ENCODE results near the gene SLC41A3.
A peak's percentile ranks its signal among the peaks of the same experiment; 100 is the strongest.

Gene SLC41A3

DNA sequence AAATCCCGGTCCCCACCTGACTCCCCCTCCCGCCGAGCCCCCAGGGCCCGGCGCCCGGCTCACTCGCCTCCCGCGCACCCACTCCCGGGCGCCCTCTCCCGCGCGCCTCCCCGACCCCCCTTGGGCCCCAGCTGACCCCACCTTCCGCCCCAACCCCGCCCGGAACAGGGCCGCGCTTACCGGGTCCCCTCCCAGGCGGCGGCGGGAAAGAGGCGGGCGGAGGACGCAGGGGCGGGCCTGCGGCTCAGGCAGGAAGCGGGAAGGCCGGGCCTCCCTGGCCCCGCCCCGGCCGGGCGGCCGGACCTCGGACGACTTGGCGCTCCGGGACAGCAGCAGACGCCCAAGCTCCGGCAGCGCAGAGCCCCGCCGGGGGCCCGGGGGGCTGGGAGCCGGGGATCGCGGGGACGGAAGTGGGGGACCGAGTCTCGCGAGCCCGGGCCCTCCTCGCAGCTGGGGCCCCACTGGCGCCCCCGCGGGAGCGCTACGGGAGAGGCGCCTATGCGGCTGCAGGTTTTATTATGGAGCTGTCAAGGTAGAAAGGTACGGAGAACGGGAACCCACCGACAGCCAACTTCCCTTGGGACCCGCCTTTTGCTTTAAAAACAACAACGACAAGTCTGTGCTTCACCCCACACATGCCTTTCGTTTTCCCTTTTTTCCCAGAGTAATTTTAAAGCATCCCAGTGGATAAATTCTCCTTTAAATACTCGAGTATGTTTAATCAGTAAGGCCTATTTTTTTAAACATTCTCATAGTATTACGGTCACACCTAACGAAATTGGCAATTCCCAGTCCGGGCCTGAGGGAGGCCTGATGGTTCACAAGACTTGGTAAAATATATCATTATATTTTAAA is at the start of gene SLC41A3:
TSS of gene SLC41A3 (minus strand) at position 212 of the 855 bp plus-strand sequence. CDS start 15,905 bp downstream, outside the sequence.
- peak; percentile 85 for FAIRE-seq
- peak; percentile 90 for DNase-seq (ENCODE audit: insufficient read length, low spot score)

DNA sequence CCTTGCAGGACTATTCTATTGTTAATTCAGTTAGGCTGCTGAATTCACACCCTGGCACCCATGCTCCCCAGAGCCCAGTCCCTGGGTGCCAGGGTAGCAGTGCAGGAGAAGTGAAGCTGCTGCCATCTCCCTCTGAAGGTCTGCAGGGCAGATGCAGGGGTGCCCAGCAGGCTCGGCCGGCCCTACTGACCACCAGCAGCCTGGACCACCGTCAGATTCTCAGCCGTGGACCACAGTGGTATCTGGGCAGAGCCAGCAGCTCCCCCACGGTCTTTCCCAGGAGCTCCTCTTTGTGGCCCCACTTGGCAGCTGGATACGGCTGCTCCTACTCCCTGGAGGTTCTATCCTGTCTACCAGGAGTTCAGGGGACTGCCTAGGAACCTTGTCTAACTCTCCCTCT is 49.7 kb upstream of the SLC41A3 start:
- no peak for FAIRE-seq
- DNase-seq (ENCODE audit: insufficient read length, low spot score) = no peak

- no peak for FAIRE-seq
- DNase-seq (ENCODE audit: insufficient read length, low spot score) = no peak
Measured at GRCh38 chr3:126132751-126133511, 49.0 kb upstream of the SLC41A3 start.

DNA sequence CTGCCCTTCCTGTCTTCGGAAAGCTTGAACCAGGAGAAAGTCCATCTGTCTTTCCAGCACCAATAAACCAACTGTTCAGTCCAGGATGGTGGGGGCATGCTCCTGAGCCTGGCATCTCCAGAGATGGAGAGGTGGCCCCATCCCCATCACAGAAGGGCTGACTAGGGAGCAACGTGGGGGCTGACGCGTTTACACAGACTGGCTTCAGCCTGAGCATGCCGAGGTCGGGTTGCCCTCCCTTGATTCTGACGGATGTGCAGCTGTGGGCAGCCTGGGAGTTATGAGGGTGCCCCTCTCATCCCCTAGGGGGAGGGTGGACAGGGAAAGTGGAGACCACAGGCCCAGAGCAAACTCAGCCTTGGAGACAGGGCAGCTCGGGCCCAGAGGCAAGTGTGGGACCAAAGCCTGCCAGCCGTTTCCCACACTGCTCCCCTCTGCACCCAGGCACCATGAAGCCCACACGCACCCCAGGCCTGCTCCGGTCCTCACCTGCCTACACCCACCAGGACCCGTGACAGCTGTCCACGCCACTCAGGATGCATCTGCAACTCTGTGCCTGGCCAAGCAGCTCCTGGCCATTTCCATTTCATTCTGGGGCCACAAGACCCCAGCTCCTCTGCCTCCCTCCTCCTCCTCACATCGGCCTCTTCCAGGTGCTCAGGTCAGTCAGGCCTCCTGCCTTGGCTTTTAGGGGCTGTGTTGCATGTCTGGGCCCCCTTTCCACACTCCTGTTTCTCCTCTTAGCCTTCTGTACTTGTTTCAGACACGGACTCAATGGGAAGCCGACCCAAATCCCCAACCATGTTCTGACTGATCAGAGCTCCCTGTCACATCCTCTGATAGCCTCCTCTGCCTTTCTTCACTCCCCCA is 48.2 kb upstream of the SLC41A3 start:
- no peak for FAIRE-seq
- no peak for DNase-seq (ENCODE audit: insufficient read length, low spot score)

DNA sequence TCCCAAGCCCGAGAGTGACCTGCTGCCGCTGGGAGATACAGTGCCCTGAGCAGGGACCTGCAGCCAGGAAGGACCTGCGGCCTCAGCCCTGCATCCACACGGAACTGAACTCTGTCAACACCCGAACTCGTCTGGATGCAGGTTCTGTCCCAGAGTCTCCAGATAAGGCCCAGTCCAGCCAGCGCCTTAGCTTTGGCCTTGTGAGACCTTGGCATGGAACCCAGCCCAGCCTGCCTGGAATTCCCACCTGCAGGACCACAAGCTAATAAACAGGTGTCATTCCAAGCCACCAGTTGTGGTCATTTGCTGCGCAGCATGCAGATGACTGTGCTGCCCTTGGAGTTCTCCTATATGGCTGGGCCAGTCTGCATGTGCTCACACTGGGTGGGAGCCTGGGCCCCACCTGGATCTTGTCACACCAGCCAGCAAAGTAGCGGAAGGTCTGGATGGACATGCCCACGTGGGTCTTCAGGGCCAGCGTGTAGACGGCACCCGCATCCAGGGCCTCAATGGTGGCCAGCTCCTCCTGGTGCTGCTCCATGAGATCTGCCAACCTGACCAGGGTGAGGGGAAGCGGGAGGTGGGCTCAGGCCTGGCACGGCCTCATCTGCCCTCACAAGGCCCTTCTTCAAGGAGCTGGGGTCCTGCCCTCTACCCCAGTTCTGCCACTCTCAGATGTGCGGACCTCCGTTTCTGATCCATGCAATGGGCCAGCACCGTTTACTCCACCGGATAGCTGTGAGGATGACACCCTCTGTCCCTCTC is 47.2 kb upstream of the SLC41A3 start:
- no peak for FAIRE-seq
- no peak for DNase-seq (ENCODE audit: insufficient read length, low spot score)

- FAIRE-seq (no peak), DNase-seq (ENCODE audit: insufficient read length, low spot score) (no peak)
Measured at GRCh38 chr3:126130081-126130855, 46.3 kb upstream of the SLC41A3 start.

- DNase-seq (ENCODE audit: insufficient read length, low spot score) (no peak), FAIRE-seq (no peak)
Measured at GRCh38 chr3:126129398-126129891, 45.5 kb upstream of the SLC41A3 start.

DNA sequence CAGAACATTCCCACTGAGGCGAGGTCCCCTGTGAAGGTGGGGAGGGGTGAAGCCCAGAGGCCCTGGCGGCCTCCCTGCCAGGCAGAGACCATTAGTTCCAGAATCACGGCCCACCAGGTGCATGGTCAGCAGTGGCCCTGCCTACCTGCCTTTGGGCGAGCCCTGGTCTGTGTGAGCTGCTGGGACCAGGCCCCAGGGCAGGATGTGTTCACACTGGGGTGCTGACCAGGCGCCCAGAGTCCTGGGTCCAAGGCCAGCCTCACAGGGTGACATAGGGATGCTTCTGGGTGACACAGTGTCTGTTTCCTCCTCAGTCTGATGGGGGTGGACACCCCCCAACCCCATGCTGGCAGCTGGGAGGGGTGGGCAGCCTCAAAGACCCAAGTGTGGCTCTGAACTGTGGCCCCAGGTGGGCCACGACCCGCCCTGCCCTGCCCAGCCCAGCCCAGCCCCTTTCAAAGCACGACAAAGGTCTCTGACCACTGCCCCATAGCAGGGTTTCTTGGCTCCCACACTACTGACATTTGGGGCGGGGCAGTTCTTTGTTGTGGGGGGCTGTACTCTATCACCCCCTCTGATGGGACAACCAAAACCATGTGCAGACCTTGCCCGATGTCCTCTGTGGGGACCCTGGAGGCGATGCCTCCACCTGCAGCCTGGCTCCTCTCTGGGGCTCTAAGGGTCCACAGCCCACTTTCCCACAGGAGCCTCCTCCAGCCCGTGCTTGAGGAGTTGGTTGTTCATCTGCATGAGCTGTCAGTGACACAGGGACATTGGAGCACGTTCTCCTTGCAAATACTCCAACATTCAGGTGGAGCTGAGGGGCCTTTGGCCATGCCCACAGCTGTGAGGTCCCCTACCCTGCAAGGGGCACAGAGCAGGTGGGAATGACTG is 44.8 kb upstream of the SLC41A3 start:
- no peak for FAIRE-seq
- DNase-seq (ENCODE audit: insufficient read length, low spot score) = no peak

DNA sequence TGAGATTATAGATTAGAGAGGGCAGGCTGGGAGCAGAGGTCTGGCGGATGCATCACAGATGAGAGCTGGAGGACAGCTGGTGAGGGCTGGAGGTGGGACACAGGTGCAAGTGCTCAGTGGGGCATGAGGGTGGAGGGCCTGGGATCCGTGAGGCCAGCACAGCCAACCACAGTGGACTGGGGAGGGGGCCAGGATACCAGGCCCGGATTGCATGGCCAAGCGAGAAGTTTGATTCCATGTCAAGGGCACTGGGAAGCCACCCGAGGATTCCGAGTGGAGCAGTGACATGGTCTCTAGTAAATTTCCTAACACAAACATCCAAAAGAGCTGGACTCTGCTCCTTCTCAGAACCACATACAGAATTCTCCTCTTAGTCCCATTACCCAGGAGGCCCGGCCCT is 44.0 kb upstream of the SLC41A3 start:
- DNase-seq (ENCODE audit: insufficient read length, low spot score) (no peak), FAIRE-seq (no peak)

GRCh38 chr3:126127452-126127851 is 43.5 kb upstream of the SLC41A3 start:
- DNase-seq (ENCODE audit: insufficient read length, low spot score) (no peak), FAIRE-seq (no peak)

GRCh38 chr3:126126811-126127431 is 43.0 kb upstream of the SLC41A3 start:
- FAIRE-seq (no peak), DNase-seq (ENCODE audit: insufficient read length, low spot score) (no peak)

DNA sequence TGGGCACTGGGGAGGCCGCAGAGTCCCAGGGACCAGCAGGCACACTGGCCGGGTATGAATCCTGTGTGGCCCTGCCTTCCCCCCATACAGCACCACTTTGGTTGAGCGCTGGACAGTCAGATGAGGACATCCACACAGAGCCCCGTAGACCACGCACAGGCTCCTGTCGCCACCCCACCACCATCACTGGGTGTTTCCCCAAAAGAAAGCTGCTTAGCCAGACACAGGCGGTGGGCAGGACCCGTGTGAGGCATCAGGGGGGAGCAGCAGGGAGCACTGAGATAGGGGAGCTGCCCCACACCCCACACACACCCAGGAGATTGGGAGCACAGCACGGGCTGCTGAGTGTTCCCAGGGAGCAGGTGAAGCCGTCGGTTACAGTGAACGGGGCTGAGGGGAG is 42.4 kb upstream of the SLC41A3 start:
- no peak for FAIRE-seq

DNA sequence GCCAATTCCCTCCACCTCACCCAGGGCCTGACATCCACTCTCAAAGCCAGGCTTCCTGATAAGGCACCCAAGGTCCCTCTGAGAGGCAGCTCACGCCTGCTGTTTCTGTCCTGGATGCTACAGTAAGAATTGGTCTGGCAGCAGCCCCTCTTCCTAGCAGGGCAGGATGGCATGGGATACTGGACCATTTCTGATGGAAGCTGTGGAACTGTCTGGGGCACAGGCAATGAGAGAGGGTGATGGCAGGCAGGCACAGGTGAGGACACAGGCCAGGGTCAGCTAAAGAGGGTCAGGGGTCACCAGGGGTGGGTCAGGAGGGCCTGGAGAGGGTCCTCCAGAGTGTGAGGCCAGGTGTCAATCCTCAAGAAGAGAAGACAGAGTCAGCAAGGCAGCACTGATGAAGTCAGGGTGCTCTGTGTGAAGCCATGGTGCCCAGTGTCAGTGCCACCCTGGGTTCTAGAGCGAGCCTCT is 41.9 kb upstream of the SLC41A3 start:
- FAIRE-seq = no peak
- DNase-seq (ENCODE audit: insufficient read length, low spot score) = no peak

More for the DNA sequence above, 42.4 kb upstream of the SLC41A3 start:
- DNase-seq (ENCODE audit: insufficient read length, low spot score) = no peak

DNA sequence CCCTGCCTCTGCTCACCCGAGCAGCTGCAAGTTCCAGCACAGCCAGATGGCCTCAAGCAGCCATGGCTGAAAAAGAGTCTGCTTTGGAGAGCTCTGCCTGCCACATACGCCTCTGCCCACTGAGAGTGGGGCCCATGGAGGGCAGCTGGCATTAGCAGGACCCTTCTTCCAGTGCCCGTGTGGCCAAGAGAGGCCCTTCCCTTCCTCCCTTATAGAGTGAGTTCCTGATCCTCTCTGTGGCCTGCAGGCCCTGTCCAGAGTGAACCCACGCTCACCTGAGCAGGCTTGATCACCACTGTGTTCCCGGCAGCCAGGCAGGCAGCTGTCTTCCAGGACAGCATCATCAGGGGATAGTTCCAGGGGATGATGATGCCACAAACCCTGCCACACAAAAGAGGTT is 41.4 kb upstream of the SLC41A3 start:
- FAIRE-seq = no peak
- no peak for DNase-seq (ENCODE audit: insufficient read length, low spot score)

- no peak for DNase-seq (ENCODE audit: insufficient read length, low spot score)
- FAIRE-seq = no peak
Measured at GRCh38 chr3:126124896-126125295, 41.0 kb upstream of the SLC41A3 start.

DNA sequence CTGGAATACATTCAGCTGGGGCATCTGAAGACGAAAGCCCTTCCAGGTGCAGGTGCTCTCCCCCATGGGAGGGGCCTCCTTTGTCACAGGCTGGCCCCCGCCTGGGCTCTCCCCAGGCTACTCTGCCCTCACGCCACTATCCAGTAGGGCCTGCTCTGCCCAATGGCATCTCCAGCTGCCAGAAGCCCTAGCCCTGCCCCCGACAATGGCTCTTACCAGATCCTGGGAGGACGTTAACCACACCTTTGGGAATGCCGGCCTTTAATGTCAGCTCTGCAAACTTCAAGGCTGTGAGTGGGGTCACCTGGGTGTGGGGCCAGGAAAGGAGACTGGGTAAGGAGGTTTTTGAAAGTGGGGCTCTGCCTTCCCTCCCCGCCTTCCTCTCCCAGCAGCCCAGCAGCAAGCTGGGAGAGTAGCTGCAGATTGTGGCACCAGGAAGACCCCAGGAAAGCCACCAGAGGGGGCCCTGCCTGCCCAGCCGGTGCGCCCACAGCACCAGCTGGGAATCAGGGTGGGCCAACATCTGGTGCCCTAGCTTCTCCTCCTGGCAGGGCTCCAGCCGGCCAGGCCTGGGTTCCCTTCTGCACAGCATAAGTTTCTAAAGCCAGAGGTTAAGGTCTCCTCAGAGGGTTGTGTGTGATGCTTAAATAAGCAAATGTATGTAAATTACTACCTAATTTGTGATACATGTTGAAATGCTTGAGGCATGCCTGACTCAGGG is 40.4 kb upstream of the SLC41A3 start:
- FAIRE-seq = no peak

DNA sequence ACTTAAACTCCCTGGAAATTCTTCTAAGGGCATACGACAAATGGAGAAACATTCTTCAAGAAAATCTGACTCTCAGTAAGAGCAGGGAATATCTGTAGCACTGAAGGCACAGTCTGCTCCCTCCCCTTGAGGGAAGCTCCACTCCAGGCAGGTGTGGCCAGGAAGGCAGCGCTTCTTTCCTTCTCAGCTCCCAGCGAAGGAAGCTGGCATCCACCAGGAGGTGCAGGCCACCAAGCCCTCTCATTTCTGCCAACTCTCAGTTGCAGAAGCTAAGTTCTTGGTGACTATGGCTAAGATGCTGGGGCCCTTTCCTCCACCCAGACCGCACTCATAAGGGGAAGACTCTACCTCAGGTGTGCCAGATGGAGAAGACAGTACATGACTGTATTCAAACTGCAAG is 37.7 kb upstream of the SLC41A3 start:
- FAIRE-seq (no peak), DNase-seq (ENCODE audit: insufficient read length, low spot score) (no peak)

More for the DNA sequence above, 40.4 kb upstream of the SLC41A3 start:
- DNase-seq (ENCODE audit: insufficient read length, low spot score) = no peak
